ENCODE data around the gene PTPRZ1.

GRCh38 chr7:121890833-121891232 lies 17.9 kb downstream of the PTPRZ1 start:
- no peak for TF ChIP-seq ZNF19 (tag by site-specific recombination; IDR thresholded peaks at IDR 0.05; ENCODE audit: low read depth)
- TF ChIP-seq, protein P1, sequence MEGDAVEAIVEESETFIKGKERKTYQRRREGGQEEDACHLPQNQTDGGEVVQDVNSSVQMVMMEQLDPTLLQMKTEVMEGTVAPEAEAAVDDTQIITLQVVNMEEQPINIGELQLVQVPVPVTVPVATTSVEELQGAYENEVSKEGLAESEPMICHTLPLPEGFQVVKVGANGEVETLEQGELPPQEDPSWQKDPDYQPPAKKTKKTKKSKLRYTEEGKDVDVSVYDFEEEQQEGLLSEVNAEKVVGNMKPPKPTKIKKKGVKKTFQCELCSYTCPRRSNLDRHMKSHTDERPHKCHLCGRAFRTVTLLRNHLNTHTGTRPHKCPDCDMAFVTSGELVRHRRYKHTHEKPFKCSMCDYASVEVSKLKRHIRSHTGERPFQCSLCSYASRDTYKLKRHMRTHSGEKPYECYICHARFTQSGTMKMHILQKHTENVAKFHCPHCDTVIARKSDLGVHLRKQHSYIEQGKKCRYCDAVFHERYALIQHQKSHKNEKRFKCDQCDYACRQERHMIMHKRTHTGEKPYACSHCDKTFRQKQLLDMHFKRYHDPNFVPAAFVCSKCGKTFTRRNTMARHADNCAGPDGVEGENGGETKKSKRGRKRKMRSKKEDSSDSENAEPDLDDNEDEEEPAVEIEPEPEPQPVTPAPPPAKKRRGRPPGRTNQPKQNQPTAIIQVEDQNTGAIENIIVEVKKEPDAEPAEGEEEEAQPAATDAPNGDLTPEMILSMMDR (tag by site-specific recombination; IDR thresholded peaks at IDR 0.05): no peak
